GM18508 (cell line): ENCODE results near the gene NARS2.

Experiments
- ATAC-seq: cut with Tn5 transposase; IDR thresholded peaks from one replicate; pipeline ENCODE4 v1.9.1; 2021; ENCODE audit warnings: moderate number of reproducible peaks; ENCODE audit not compliant: insufficient read depth, unreplicated experiment

Gene NARS2

GRCh38 chr11:78391424-78391823, 183.2 kb downstream of the NARS2 start:
- no peak for ATAC-seq

GRCh38 chr11:78390809-78391208, 183.9 kb downstream of the NARS2 start:
- ATAC-seq, result no peak

- ATAC-seq, result no peak
These were observed 188.3 kb downstream of the NARS2 start for GRCh38 chr11:78386215-78386941.
